ENCODE measurements around the gene HOXC5.

The HOXC5 gene

DNA sequence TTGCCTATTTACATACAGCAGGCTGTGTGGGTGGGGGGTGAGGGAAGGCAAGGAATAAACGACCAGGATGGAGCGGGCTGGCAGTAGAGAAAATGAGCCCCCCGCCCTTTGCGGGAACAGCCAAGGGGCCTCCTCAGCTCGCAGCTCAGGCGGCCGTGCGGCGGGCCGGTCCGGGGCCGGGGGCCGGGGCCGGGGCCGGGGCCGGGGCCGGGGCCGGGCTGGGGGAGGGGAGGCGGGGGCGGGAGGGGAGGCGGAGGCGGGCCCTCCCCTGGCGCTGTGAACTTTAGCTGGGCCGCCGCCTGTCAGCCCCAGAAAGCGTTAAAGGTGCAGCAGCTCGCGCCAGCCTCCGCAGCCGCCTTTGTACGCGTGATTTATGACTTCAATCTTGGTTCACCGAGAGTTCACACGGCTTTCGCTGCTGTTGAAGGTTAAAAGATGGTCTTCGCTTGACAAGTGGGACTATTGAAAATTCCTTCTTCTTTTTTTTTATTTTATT, 49.6 kb downstream of the HOXC5 start:
- Histone ChIP-seq H3K9ac (ENCODE audit: low read depth, low read length) (no peak overlapping the region), H3K4me3 (ENCODE audit: low read depth, low read length) (no peak overlapping the region), H3K4me1 (ENCODE audit: control insufficient read depth, insufficient read depth, low read length) (peaks cover 2% of the 10 kb centered on the region), H3K9me3 (ENCODE audit: control insufficient read depth, insufficient read depth, low read length) (no peaks in the 10 kb centered on the region), H3K36me3 (ENCODE audit: control insufficient read depth, insufficient read depth, low read length) (no peaks in the 10 kb centered on the region), H3K27me3 (ENCODE audit: control insufficient read depth, insufficient read depth, low read length) (peaks cover 97% of the 10 kb centered on the region)

Measured in iPS-15b (cell line).